GM12801 (cell line): ENCODE results near the gene ME2.

Experiments
- CTCF ChIP-seq: IDR thresholded peaks from one replicate; pipeline ENCODE4 v1.5.1; 2011; ENCODE audit warnings: control low read depth; ENCODE audit not compliant: insufficient read length; ENCODE audit errors: extremely low read depth

The ME2 gene

DNA sequence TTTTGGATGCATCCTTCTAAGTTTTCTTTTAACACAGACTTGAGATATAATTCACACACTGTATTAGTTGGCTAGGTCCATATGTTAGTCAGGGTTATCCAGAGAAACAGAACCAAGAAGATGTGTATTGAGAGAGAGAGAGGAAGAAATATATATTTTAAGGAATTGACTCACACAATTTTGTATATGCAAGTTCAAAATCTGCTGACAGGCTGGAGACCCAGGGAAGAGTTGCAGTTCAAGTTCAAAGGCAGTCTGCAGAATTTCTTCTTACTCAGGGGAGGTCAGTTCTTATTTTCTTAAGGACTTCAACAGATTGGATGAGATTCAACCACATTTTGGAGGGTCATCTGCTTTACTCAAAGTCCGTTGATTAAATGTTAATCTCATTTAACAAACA is 36.1 kb upstream of the ME2 start:
- no peak for TF ChIP-seq CTCF

- TF ChIP-seq CTCF, result no peak
These were observed 34.4 kb upstream of the ME2 start for GRCh38 chr18:50844554-50844953.

GRCh38 chr18:50844960-50845359 is 34.0 kb upstream of the ME2 start:
- no peak for TF ChIP-seq CTCF

DNA sequence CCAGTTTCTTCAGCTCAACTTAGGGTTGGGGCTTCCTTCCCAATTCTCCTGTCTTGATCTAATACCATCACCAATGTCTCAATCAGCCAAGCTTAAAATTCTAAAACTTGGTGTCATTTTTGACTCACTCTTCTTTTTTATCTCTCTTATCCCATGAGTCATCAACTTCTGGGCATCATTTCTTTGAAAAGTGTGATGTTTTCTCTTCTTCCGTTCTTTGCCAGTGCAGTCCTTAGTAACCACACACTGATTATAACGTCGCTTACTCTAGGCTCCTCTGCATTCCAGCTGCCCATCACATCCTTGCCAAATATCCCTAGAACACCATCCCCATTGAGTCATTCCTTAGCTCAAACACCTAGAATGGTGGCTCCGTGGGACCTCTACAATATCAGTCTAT is 31.7 kb upstream of the ME2 start:
- TF ChIP-seq CTCF, result no peak

- no peak for TF ChIP-seq CTCF
These were observed 30.8 kb upstream of the ME2 start for GRCh38 chr18:50848061-50848551.

DNA sequence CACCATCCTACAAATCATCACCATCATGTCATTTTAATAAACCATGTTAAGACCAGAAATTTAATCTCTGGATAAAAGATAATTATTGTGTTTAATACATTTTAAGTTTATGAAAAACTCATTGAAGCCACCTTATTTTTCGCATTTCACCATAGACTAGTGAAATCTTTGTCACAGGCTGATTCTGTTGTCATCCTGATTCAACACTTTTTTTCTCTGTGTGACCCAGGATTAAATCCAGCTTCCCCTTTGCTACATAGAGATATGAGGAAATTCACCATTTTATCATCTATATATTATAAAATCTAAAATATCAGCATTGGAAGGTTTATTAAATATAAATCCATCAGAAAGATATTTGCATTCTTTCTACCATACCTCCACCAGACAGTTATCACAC is 29.9 kb upstream of the ME2 start:
- TF ChIP-seq CTCF, result no peak

- TF ChIP-seq CTCF, result no peak
These were observed 29.5 kb upstream of the ME2 start for GRCh38 chr18:50849419-50849821.

DNA sequence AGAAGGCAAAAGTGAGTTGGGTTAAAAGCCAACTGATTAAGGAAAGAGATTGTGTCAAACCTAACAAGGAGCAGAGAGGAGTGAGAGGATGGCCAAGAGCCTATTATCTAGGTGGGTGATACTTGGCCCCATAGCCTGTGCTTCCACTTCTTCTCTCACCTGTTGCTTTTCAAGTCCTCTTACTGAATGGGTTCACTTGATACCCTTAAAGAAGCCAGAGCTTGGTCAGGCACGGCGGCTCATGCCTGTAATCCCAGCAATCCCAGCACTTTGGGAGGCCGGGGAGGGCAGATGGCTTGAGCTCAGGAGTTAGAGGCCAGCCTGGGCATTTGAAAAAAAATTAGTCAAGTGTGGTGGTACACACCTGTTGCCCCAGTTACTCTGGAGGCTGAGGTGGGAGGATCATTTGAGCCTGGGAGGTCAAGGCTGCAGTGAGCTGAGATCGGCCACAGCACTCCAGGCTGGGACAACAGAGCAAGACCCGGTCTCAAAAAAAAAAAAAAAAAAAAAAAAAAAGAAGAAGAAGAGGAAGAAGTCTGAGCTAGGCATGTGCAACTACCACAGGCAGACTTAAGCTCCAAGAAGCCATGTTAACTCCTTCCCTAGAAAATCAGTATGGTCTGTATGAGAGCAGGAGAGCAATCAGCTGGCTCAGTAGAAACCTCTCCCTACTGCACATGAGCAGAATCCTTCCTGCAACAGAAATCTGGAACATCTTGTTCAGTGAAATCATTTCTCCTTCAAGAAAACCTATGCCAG is 28.4 kb upstream of the ME2 start:
- no peak for TF ChIP-seq CTCF
